Activated naive CD8-positive, alpha-beta T cell treated with anti-CD3 and anti-CD28 coated beads, Interleukin-2, amount 50 U/mL, for 24 hours (primary cell): ENCODE data around the gene GPC3.
A peak's percentile ranks its signal among the peaks of the same experiment; 100 is the strongest.

ENCODE experiments used
- ATAC-seq: fragments of 150-1000 bp; cut with Tn5 transposase; one replicate; pipeline ENCODE4 v1.10.0; 2021
- DNase-seq: peaks from one replicate; pipeline ENCODE4 v3.0.0; 2021
- H3K27ac Mint-ChIP-seq: one replicate; pipeline ENCODE4 v1.8.0; 2021; ENCODE audit warnings: mild to moderate bottlenecking, mixed read lengths
- H3K27me3 Mint-ChIP-seq: one replicate; pipeline ENCODE4 v1.8.0; 2021; ENCODE audit warnings: mixed read lengths
- H3K36me3 Mint-ChIP-seq: one replicate; pipeline ENCODE4 v1.8.0; 2021; ENCODE audit warnings: low read depth, mixed read lengths
- H3K4me1 Mint-ChIP-seq: one replicate; pipeline ENCODE4 v1.8.0; 2021; ENCODE audit warnings: mixed read lengths
- H3K4me3 Mint-ChIP-seq: one replicate; pipeline ENCODE4 v1.8.0; 2021; ENCODE audit warnings: mild to moderate bottlenecking, moderate library complexity, mixed read lengths
- H3K9me3 Mint-ChIP-seq: one replicate; pipeline ENCODE4 v1.8.0; 2021; ENCODE audit warnings: mixed read lengths

GPC3 gene

GRCh38 chrX:133985967-133986683 is 731 bp upstream of the GPC3 start:
- H3K4me1 Mint-ChIP-seq: no peaks in the 10 kb centered on the region
- no peaks in the 10 kb centered on the region for H3K9me3 Mint-ChIP-seq
- H3K27ac Mint-ChIP-seq: no peak overlapping the region
- peaks cover 23% of the 10 kb centered on the region for H3K27me3 Mint-ChIP-seq
- no peaks in the 10 kb centered on the region for H3K36me3 Mint-ChIP-seq
- H3K4me3 Mint-ChIP-seq: peak overlapping the region; percentile 62
- no peak for DNase-seq
- ATAC-seq: no peak

GRCh38 chrX:133984857-133985163 is 584 bp downstream of the GPC3 start:
- Mint-ChIP-seq H3K36me3 (no peaks in the 10 kb centered on the region), H3K4me3 (no peak overlapping the region)

DNA sequence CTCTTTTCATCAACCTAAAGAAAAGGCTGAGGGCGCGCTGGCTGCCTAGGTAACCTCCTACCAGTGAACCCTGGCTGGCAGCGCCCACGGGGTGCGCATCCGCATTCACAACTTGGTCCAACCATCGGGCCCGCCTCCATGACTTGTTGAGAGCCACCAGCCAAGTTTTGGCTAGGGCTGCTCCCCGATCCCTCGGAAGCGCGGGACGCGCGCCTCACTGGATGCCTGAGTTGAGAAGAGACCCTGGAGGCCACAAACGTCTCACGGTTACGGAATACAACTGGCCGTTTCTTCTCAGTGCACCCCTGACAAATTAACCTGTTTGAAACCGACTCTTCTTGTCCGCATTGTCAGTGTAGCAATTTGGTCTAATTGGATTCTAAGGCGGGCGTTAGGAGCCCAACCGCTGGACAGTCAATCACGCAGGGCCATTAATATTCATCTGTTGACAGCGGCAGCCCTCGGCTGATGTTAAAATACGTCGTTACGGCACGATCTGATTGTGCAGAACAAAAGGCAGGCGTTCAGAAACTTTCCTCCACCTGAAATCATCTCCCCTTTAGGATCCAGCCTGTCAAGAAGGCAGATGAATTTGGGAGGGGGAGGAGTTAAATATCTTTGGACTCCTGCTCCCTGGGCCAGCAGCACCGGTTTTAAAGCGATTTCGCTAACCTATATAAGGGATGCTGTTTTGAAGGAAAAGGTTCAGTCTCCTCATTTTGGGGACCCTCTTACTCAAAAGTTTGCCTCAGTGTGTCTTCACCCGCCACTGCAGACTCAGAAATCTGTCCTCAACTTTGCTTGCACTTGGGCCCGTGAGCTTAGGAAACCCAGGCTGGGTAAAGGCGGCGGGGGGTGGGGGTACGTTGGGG is 1.2 kb downstream of the GPC3 start:
- no peak for ATAC-seq
- Mint-ChIP-seq H3K27ac (no peak overlapping the region), H3K36me3 (no peaks in the 10 kb centered on the region), H3K9me3 (no peaks in the 10 kb centered on the region), H3K27me3 (peaks cover 23% of the 10 kb centered on the region), H3K4me3 (no peak overlapping the region), H3K4me1 (no peaks in the 10 kb centered on the region)
- DNase-seq: no peak

More at GRCh38 chrX:133984857-133985163, 584 bp downstream of the GPC3 start:
- Mint-ChIP-seq H3K27ac (no peak overlapping the region), H3K9me3 (no peaks in the 10 kb centered on the region), H3K4me1 (no peaks in the 10 kb centered on the region), H3K27me3 (peaks cover 23% of the 10 kb centered on the region)
- ATAC-seq: no peak
- no peak for DNase-seq

DNA sequence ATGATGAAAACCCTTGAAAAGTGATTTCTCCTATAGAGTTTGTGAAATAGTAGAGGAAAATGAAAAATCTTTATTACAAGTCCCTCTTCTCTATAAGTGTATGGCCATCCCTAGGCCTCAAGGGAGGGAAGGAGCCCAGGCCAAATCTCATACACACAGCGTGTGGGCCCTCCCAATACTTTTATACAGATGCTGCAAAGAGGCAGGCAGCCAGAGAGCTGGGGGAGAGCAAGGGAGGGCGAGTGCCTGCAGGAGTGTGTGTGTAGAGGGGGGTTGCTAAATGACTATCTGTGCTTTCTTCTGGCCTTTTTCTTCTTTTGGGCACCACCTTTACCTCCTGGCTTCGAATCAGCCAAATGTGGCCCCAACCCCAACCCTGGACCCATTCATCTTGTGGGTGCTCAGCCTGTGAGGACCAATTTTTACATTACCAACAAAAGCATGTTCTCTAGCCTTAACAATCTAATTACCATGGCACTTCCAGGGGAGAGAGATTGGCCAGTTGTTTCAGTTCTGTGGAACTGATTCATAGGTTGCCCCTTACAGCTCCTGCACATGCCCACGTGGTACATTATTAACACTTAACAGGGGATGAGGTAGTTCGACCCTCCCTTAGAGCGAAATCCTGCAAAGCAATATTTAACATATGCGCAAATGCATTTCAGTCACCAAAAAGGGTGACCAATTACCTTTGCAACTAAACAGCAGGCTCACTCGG is 2.0 kb downstream of the GPC3 start:
- Mint-ChIP-seq H3K4me3 (no peak overlapping the region), H3K4me1 (no peaks in the 10 kb centered on the region), H3K27ac (no peak overlapping the region), H3K27me3 (peaks cover 23% of the 10 kb centered on the region), H3K36me3 (no peaks in the 10 kb centered on the region), H3K9me3 (no peaks in the 10 kb centered on the region)
- no peak for ATAC-seq
- no peak for DNase-seq

DNA sequence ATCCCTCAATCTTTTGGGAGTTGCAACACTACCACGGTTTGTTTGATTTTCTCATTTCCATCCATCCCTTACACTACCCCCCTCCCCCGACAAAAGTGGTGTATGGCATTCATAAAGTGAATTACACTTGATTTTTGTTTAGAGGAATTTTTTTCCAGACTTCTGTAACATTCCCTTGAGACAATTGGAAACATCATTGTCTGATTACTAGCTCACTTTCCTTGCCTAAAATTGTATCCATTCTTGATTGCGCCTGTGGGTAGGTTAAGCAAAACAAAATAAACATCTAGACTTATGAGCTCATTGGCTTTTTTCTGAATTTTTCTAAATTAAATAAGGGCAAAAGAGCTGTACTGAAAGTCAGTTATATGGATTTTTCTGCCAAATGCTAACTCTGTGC is 3.5 kb downstream of the GPC3 start:
- Mint-ChIP-seq H3K36me3 (no peaks in the 10 kb centered on the region), H3K4me3 (no peak overlapping the region)

GRCh38 chrX:133980832-133981588 is 4.4 kb downstream of the GPC3 start:
- ATAC-seq: no peak
- Mint-ChIP-seq H3K36me3 (no peaks in the 10 kb centered on the region), H3K27ac (no peak overlapping the region), H3K4me1 (no peaks in the 10 kb centered on the region), H3K4me3 (no peak overlapping the region), H3K27me3 (peaks cover 15% of the 10 kb centered on the region), H3K9me3 (no peaks in the 10 kb centered on the region)
- DNase-seq: no peak

More for the DNA sequence above, 3.5 kb downstream of the GPC3 start:
- no peak overlapping the region for H3K27ac Mint-ChIP-seq
- no peaks in the 10 kb centered on the region for H3K4me1 Mint-ChIP-seq
- no peak for DNase-seq
- no peak for ATAC-seq
- H3K9me3 Mint-ChIP-seq: no peaks in the 10 kb centered on the region
- peaks cover 16% of the 10 kb centered on the region for H3K27me3 Mint-ChIP-seq

DNA sequence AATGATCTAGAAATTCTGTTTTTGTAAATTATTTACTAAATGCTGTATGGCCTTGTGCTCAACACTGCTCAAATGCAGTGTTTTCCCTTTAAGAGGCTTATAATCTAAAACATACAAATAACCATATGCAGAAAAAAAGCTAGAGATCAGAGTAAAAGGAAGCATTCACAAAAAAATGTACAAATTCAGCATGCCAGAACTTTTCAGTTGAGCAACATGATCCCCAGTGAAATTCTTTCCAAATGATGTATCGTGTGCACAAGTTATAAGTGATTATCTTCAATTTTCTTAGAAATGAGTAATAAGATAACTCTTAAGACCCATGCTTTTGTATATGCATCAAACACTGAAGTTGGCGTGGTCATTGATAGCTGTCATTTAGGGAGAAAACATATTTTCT is 5.0 kb downstream of the GPC3 start:
- ATAC-seq: no peak
- H3K4me3 Mint-ChIP-seq: no peak overlapping the region
- no peaks in the 10 kb centered on the region for H3K9me3 Mint-ChIP-seq
- no peaks in the 10 kb centered on the region for H3K36me3 Mint-ChIP-seq
- H3K27me3 Mint-ChIP-seq: peaks cover 15% of the 10 kb centered on the region
- no peak overlapping the region for H3K27ac Mint-ChIP-seq
- no peak for DNase-seq
- no peaks in the 10 kb centered on the region for H3K4me1 Mint-ChIP-seq

DNA sequence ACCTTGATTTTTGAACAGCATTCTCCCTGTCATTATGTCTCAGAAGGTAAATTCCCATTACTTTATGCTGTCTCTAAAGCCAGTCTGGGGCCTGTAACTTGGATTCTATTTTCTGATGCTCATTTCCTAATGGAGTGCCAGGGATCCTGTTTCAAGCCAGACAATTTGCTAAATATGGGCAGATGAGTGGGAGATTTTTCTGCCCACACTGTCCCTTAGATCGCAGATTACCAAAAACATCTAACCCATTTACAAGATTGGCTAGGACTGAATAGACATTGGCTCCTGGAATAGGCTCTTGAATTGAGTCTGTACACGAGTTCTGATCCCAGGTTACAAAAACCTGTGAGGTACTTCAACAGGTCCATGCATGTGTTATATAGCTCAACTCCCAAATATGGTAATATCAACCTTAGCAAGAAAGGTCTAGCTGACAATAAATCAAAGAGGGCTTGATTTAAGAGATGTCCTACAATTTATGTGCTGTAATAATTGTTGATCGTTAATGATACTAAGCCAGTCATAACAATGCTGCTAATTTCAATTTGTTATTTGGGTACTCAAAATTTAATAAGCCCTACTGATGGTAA is 5.7 kb downstream of the GPC3 start:
- no peaks in the 10 kb centered on the region for H3K36me3 Mint-ChIP-seq
- peaks cover 17% of the 10 kb centered on the region for H3K27me3 Mint-ChIP-seq
- no peak overlapping the region for H3K27ac Mint-ChIP-seq
- H3K4me1 Mint-ChIP-seq: no peaks in the 10 kb centered on the region
- H3K4me3 Mint-ChIP-seq: no peak overlapping the region
- no peaks in the 10 kb centered on the region for H3K9me3 Mint-ChIP-seq
- ATAC-seq: no peak
- DNase-seq: no peak

DNA sequence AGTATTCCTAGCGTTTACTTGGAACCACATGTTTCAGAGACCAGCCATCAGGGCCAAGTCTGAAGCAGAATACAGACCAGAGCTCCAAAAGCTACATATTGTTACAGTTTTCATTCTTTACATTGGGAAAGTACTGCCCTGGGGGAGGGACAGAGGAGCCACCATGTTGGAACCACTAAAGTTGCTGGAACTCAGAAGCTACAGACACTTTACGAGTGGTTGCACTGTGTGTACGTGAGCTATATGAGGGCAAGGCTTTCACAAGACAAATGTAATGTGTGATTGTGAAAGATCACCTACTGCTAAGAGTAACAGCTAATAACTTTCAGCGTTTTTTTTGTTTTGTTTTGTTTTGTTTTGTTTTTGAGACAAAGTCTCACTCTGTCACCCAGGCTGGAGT is 11.7 kb downstream of the GPC3 start:
- no peak overlapping the region for H3K27ac Mint-ChIP-seq
- ATAC-seq: no peak
- DNase-seq: no peak
- no peak overlapping the region for H3K4me3 Mint-ChIP-seq
- H3K27me3 Mint-ChIP-seq: peaks cover 2% of the 10 kb centered on the region
- H3K36me3 Mint-ChIP-seq: no peaks in the 10 kb centered on the region
- no peaks in the 10 kb centered on the region for H3K4me1 Mint-ChIP-seq
- H3K9me3 Mint-ChIP-seq: no peaks in the 10 kb centered on the region

GRCh38 chrX:133972916-133973315 is 12.5 kb downstream of the GPC3 start:
- H3K9me3 Mint-ChIP-seq: no peaks in the 10 kb centered on the region
- no peaks in the 10 kb centered on the region for H3K4me1 Mint-ChIP-seq
- H3K4me3 Mint-ChIP-seq: no peak overlapping the region
- peaks cover 2% of the 10 kb centered on the region for H3K27me3 Mint-ChIP-seq
- DNase-seq: no peak
- H3K36me3 Mint-ChIP-seq: no peaks in the 10 kb centered on the region
- no peak overlapping the region for H3K27ac Mint-ChIP-seq
- ATAC-seq: no peak

DNA sequence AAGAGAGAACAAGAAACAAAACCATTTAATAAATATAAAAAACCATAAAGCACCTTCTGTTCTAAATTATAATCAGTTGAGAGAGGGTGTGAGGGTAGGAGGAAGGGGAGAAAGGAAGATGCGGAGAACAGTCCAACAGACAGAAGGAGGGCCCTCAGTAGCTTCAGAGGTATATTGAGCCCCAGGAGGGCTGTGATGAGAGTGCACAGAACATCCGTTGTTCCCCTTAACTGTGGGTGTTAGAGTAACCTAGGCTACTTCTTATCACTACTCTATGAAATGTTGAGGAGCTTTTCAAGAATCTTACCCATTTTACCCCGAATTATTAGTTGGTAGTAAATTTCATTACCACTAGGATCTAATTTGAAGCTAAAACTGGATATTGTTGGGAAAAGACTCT is 13.8 kb downstream of the GPC3 start:
- Mint-ChIP-seq H3K27me3 (peaks cover 2% of the 10 kb centered on the region), H3K36me3 (no peaks in the 10 kb centered on the region), H3K4me1 (no peaks in the 10 kb centered on the region), H3K27ac (no peak overlapping the region), H3K9me3 (no peaks in the 10 kb centered on the region), H3K4me3 (no peak overlapping the region)
- no peak for ATAC-seq
- DNase-seq: no peak

DNA sequence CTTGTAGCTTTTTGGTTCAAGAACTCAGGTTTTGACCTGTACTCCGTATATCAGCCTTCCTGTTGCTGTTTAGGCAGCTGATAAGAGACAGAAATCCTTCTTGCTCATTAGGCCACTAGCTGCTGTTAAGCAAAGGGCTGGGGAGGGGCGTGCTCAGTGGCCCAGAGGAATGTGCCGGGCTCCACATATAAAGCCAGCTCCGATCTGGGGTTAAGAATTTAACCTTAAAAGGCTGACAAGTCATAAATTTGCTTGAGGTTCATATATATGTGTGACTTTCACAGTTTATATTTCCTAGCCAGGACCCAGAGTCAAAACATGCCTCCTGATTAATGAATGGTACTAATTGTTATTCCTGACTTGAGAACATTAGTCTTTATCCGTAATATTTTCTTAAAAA is 15.3 kb downstream of the GPC3 start:
- H3K4me1 Mint-ChIP-seq: peaks cover 3% of the 10 kb centered on the region
- H3K27me3 Mint-ChIP-seq: peaks cover 1% of the 10 kb centered on the region
- no peak overlapping the region for H3K27ac Mint-ChIP-seq
- ATAC-seq (no peak), DNase-seq (no peak)
- no peaks in the 10 kb centered on the region for H3K9me3 Mint-ChIP-seq
- no peaks in the 10 kb centered on the region for H3K36me3 Mint-ChIP-seq
- H3K4me3 Mint-ChIP-seq: no peak overlapping the region

DNA sequence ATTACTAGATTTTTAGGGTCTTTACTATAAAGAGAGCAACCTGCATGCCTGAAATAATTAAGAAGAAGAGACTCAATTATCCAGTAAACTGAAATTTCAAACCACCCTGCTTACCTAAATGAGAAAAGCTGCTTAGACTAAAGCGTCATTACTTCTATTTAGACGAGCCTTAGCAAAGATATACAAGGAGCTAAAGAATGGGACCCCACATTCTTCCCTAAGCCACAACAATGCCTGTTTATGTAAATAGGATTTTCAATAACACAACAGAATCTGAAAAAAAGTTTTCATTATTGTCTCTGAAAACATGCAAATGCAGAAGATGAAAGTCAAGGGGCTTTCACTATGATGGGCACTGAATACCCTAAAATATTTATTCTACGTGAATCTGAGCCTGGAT is 16.2 kb downstream of the GPC3 start:
- Mint-ChIP-seq H3K4me1 (peaks cover 9% of the 10 kb centered on the region), H3K4me3 (no peak overlapping the region), H3K27ac (no peak overlapping the region), H3K36me3 (no peaks in the 10 kb centered on the region), H3K27me3 (no peaks in the 10 kb centered on the region), H3K9me3 (no peaks in the 10 kb centered on the region)
- no peak for DNase-seq
- ATAC-seq: no peak

GRCh38 chrX:133968109-133968508 is 17.3 kb downstream of the GPC3 start:
- H3K27ac Mint-ChIP-seq: no peak overlapping the region
- no peaks in the 10 kb centered on the region for H3K27me3 Mint-ChIP-seq
- H3K4me3 Mint-ChIP-seq: no peak overlapping the region
- ATAC-seq (no peak), DNase-seq (no peak)
- H3K36me3 Mint-ChIP-seq: no peaks in the 10 kb centered on the region
- H3K9me3 Mint-ChIP-seq: no peaks in the 10 kb centered on the region
- H3K4me1 Mint-ChIP-seq: peaks cover 9% of the 10 kb centered on the region
